ENCODE data around the gene IL1R1.
"Not testable (repeated sequence)": the region's sequence is repeated elsewhere in the genome, so short reads cannot be mapped to it uniquely, and the experiment has no call there.

The IL1R1 gene

GRCh38 chr2:102141970-102142828 lies at the start of gene IL1R1:
IL1R1 (plus strand) TSS chr2:102142746; CDS start chr2:102157725, 14,979 bp downstream.
- peak; percentile 93 for DNase-seq (ENCODE audit: low spot score)

GRCh38 chr2:102093662-102094061 lies 48.9 kb upstream of the IL1R1 start:
- no peak for DNase-seq (ENCODE audit: low spot score)

- peak; percentile 80 for DNase-seq (ENCODE audit: low spot score)
Observed at GRCh38 chr2:102094917-102095316, 47.6 kb upstream of the IL1R1 start.

GRCh38 chr2:102096103-102096502 lies 46.4 kb upstream of the IL1R1 start:
- no peak for DNase-seq (ENCODE audit: low spot score)

- no peak for DNase-seq (ENCODE audit: low spot score)
Observed at GRCh38 chr2:102098756-102099155, 43.8 kb upstream of the IL1R1 start.

GRCh38 chr2:102099536-102100298 lies 42.8 kb upstream of the IL1R1 start:
- no peak for DNase-seq (ENCODE audit: low spot score)

- no peak for DNase-seq (ENCODE audit: low spot score)
Observed at GRCh38 chr2:102100371-102101096, 42.0 kb upstream of the IL1R1 start.

- DNase-seq (ENCODE audit: low spot score): no peak
Observed at GRCh38 chr2:102101097-102101848, 41.3 kb upstream of the IL1R1 start.

- DNase-seq (ENCODE audit: low spot score): no peak
Observed at GRCh38 chr2:102101849-102102635, 40.5 kb upstream of the IL1R1 start.

GRCh38 chr2:102102636-102102948 lies 40.0 kb upstream of the IL1R1 start:
- not testable (repeated sequence) for DNase-seq (ENCODE audit: low spot score)

GRCh38 chr2:102103284-102103683 lies 39.3 kb upstream of the IL1R1 start:
- no peak for DNase-seq (ENCODE audit: low spot score)

GRCh38 chr2:102103992-102104871 lies 38.3 kb upstream of the IL1R1 start:
- peak; percentile 60 for DNase-seq (ENCODE audit: low spot score)

GRCh38 chr2:102106133-102106556 lies 36.4 kb upstream of the IL1R1 start:
- peak; percentile 46 for DNase-seq (ENCODE audit: low spot score)

GRCh38 chr2:102106813-102107740 lies 35.5 kb upstream of the IL1R1 start:
- not testable (repeated sequence) for DNase-seq (ENCODE audit: low spot score)

- no peak for DNase-seq (ENCODE audit: low spot score)
Observed at GRCh38 chr2:102107741-102108070, 34.8 kb upstream of the IL1R1 start.

- no peak for DNase-seq (ENCODE audit: low spot score)
Observed at GRCh38 chr2:102109016-102109415, 33.5 kb upstream of the IL1R1 start.

- DNase-seq (ENCODE audit: low spot score): no peak
Observed at GRCh38 chr2:102110171-102110570, 32.4 kb upstream of the IL1R1 start.

GRCh38 chr2:102110596-102111334 lies 31.8 kb upstream of the IL1R1 start:
- DNase-seq (ENCODE audit: low spot score): no peak
